GM19452 (cell line): ENCODE data around the gene SUPT3H.

ENCODE experiments used
- ATAC-seq: cut with Tn5 transposase; IDR thresholded peaks from one replicate; pipeline ENCODE4 v1.9.1; 2021; ENCODE audit not compliant: unreplicated experiment

The SUPT3H gene

DNA sequence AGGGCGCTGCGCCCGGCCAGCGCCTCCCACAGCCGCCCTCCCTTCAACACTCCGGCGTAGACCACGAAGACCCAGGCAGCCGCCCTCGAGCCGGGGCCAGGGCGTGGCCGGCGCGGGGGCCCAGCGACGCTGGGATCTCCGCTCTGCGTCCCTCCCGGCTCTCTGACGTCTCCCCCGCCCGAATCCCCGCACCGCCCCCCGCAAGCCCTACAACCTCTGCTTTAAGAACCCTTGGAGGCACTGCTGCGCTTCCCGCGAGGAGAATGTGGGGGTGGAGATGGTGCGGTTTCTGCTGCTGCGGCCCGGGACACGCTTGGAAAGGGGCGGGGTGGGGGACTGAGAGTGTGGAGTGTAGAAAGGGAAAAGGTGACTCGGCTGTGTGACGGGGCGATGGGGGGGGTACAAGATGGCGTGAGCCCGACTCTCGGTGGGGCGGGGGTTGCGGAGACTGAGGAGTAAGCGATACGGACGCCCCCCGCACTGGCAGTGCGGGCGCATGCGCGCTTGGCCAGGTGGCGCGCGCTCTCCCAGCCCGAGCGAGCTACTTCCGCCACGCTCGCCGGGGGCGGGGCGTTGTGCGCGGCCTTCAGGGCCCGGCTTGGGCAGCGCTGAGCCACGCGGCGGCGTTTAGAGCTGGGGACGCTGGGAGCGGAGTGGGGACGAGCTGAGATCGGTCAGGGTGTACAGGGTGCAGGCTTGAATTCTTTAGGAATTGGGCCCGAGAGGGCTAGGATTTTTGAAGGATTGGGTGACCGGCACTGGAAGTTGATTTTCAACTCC, at the start of gene SUPT3H:
Gene SUPT3H (minus strand): TSS at position 381 of the 780 bp plus-strand sequence.
- ATAC-seq, result peak; percentile 95

DNA sequence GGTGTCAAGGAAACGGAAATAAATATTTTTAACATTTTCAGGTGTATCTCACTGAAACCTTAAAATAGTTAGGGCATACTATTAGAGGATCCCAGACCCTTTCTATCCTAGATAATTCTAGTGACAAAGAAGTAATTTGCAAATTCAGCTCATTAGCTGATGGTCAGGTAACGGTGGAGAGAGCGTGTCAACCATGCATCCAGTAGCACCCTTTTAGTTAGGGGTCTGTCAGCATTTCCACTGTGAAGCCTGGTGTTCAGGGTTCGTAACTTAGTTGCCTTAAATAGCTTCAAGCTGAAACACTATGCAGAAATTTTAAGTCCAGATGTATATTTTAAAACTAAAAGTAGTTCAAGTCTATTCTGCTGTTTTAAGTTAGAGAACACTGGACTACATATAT, 48.5 kb upstream of the SUPT3H start:
- ATAC-seq, result no peak

DNA sequence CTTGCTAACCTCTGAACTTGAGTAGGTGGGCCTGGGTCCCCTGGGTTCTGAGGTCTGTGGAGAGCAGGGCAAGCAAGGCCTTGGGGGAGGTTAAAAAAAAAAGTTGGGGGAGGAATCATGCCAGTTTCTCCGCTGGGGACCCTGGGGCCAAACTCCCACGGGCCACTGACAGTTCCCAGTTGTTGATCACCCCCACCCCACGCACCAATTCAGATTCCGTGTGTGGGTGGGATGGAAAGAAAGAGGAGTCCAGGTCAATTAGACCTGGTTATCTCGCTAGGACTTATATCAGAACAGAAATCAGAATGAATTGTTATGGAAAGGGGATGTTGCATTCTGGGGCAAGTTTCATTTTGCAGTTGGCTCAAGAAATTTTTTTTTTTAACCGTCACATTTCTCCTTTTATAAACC, 46.7 kb upstream of the SUPT3H start:
- ATAC-seq, result no peak

DNA sequence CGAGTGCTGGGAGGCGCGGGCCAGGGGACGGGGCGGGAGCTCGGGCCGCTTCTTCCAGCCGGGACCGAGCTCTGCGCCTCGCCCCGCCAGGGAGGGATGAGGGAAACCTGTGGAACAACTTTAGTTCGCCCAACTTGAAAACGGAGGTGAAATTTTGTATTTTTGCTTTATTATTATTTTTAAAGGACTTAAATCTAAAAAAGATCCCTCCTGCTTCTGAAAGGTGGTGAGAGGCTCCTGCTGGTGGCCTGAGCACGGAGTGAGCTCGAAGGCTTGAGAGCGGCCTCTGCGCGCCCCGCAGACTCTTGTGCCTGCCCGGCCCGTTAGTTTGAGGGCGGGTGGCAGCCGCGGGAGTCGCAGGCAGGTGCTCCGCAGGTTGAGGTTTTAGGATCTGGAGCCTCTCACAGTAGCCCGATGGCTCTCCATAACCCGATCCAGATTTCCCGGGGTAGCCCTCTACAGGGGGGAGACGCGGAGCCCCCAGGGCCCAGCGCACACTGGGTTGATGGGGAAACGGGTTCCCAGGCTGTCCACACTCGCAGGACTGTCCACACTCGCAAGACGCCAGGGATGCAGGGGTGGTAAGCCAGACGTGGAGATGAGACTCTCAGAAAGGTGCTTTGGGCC, 46.2 kb upstream of the SUPT3H start:
- no peak for ATAC-seq

DNA sequence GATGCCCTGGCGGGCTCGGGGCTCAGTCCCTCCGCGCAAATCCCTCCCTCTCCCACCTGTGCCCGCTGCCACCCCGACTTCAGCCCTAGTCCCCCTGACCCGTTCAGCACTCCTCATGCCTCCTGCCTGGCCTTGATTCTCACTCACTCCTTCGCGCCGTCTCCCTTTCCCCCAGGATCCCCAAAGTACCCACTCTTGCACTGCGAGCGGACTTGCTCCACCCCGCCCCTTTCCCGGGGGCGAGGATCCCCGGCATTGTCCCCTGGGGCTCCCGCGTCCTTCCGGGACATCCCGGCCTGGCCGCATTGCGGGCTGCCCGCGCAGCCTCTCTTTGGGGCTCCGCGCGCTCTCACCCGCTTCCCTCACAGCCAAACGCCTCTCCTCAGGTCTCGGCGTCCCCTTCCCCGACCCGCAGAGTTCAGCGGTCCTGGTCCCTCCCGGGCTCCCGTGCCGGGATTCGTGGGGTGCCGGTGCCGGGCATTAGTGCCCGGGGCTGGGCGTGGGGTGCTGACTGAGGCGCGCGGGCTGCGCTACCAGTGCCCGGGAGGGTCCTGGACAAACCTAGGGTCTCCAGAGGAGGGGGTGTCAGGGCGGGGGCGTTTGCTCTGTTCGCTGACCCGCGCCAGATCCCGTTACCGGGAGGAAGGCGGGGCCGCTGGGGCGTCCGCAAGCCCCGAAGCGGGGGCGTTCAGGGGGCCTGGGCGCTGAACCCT, 45.5 kb upstream of the SUPT3H start:
- no peak for ATAC-seq

DNA sequence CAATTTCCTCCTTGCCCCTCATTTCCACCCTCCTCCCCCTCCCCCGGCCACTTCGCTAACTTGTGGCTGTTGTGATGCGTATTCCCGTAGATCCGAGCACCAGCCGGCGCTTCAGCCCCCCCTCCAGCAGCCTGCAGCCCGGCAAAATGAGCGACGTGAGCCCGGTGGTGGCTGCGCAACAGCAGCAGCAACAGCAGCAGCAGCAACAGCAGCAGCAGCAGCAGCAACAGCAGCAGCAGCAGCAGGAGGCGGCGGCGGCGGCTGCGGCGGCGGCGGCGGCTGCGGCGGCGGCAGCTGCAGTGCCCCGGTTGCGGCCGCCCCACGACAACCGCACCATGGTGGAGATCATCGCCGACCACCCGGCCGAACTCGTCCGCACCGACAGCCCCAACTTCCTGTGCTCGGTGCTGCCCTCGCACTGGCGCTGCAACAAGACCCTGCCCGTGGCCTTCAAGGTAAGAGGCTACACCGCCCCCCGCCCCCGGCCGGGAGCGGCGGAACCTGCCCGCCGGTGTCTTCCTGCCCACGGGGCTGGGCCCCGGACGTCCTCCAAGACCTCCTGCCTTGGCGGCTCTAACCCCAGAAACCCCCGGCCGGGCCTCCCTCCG, 44.9 kb upstream of the SUPT3H start:
- no peak for ATAC-seq

DNA sequence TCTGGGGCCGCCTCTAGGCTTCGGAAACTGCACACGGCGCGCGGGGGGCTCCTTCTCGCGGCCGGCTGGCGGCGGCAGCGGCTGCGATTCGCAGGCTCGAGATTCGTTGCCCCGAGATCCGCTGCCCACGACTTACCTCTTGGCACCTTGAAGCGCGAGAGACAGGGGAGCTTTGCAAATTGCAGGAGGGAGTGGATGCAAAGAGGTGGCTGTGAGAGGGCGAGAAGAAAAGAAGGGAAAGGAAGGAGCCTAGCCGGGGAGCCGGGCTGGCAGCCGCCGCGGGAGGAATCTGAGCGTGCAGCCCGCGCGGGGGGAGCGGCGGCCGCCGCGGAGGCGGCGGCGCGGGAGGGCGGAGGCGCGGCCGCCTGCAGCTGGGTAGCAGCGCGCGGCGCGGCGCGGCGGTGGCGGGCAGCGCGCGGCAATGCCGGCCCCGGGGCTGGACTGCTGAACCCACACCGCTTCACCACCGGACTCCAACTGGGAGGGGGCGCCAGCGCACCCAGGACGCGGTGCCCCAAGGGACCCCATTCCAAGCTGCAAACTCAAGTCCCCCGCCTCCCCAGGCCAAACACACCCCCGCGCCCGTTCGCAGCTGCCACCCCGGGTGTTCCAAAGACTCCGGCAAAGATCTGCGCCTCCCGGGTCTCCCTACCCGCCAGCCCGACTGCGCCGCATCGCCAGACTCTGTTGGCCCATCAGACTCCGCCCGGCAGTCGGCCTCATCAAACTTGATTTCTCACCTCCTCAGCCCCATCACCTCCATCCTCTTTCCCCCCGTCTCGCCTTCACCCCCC, 44.2 kb upstream of the SUPT3H start:
- no peak for ATAC-seq

DNA sequence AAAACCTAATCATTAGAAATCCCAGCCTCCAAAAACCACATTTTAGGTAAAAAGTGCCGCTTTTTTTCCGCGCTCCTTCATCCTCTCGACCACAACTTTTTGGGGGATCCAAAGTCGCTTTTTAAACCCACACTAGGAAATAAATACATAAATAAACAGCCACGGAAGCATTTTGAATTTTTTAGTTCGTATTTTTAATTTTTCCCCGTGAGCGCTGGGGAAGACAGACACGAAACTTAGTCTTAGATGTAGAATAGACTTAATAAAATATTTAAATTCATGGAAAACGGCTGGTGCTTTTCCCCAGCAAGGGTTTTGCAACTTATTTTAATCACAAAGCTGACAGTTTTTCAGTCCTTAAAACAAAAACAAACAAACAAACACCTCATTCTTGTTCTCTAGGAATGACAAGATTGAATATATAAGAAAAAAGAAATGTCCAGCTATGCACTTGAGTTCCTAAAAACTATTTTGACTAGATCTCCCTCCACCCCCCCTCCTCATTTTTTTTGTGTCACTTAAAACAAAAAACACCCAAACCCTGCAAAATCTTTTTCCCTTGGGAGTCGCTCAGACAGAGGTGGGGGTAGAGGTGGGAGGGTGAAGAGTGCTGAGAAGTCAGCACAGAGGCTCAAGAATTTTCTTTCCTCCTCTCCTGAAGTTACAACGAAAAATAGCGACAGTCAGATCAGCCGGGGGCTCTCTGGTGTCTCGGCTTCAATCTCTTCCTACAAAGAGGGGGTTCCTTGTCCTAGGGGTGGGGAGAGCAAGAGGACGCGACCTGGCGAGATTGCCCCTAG, 43.4 kb upstream of the SUPT3H start:
- ATAC-seq, result no peak

DNA sequence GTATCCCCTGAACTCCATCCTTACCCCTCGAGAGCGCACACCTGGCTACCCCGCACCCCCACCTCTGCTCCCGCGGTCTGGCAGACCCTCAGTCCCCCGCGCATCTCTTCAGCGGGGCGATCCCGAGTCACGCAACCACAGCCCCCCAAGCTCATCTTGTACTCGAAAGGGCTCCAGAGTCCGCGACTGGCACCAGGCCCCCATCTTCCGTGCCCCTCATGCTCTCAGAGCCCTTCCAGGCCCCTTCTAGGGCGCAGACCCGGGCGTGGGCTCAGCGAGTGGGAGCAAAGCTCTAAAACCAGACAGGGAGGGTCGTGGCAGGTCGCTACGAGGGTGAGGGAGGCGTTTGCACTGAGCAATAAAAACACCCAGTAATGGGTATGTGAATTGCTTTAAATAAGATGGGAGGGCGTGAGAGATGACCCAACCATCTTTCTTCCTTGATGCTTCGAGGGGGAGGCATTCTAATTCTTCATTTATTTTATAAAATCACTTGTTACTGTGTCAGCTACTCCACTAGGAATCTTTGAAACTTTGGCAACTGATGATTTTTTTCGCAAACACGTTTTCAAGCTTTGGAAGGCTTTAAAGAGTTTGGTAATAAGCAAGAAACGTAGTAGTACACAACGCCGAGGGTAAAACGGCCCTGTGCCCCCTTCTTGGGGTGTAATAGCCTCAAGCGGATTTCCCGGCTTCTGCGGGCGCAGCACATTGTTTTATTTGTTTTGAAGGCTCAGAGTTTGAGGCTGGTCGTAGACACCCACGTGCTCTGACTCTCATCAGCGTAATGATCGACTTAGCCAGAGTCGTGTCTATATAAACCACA, 42.6 kb upstream of the SUPT3H start:
- no peak for ATAC-seq

DNA sequence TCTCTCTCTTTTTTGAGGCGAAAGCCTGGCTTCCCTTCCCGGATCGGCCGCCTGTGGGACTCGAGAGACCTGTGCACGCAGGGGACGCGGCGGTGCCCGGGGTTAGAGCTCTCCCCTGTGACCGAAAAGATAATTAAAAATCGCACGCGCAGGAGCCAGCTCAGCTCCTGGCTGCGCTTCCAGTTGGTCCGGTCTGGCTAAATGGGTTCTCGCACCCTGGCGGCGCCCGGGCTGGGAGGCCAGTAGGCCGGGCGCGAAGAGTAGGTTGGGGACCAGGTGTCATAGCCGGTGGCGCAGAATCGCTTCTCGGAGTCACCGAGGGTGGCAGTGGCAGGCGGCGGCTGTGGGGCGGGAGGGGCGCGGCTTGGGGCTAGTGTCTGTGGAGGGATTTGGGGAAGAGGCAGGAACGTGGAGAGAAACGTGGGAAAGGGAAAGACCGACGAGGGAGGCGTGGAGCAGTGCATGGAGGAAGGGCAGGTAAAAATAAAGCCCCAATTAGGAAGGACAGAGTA, 41.9 kb upstream of the SUPT3H start:
- no peak for ATAC-seq

DNA sequence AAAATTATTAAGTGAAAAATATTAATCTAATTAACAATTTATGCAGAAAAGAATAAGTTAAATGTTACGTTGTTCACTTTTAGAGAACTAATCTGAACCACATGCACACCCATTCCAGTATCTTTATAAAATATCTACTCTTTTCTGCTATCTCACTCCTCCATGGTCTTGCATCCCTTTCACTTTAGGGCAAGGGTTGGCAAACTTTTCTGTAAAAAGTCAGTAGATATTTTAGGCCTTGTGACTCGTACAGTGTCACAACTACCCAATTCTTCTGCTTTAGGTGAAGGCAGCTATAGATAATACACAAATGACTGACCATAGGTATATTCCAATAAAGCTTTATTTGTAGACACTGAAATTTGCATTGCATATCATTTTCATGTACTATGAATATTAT, 39.7 kb upstream of the SUPT3H start:
- ATAC-seq, result no peak

DNA sequence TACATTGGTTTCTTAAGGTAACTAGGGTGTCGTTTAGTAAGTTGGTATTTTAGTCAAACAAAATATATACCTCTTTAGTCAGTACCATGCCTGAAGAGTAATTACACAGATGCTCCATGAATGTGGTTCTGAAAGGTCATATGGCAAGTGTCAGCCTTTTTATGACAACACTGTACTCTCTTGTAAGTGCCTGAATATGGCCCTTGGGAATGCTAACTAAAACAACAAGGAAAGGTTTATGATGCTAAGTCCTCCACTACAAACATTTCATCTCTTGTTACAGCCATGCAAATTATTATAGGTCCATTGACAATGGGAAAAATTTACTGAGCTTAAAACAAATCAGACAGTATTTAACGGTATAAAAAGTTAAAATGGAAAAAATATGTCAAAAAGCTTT, 39.0 kb upstream of the SUPT3H start:
- ATAC-seq, result no peak

DNA sequence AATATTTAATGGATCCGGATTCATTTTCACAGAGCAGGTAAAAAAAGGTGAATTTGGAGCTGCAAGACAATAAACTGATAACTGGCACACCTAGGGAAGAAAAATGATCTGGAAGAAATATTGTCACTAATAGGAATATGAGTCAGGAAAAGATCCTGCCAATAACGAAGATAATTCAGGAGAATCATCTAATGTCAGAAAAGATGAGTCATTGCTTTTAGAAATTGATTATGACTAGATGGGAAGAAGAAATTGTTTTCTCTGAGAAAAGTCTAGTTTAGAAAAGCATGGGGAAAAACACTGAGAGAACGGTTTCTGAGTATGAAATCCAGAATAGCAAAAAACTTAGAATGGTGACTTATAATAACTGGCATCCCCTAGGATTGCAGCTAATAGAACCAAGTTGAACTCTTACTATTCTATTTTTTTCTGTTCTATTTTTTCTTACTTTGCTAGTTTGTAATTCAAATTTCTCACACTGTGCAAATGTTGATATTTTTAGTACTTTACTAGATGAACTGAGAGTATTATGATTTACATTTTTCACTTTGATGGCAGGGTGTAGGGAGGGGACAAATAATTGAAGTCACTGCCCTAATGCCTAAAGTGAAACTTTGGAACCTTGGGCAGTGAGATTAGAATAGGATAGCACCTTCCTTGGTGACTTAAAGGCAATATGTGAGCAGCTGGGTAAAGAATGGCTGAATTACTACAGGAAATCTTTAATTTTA, 38.2 kb upstream of the SUPT3H start:
- ATAC-seq, result no peak

DNA sequence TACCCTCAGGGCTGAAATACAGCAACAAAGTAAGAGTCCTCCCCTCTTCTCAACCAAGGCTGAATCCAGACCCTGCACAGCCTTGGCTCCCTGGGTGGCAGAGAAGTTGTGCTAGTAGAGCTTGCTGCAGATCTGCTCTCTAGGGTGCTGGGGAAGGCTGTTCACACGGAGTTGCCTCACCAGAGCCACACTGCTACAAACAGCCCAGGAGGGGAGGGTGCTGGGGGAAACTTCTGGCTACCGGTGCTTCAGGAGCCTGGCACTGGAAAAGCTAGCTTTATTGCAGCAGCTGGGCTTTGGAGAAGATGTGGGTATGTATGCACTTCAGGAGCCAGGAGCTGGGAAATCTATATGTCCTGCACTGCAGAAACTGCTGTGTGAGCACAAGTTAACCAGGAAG, 37.6 kb upstream of the SUPT3H start:
- no peak for ATAC-seq

DNA sequence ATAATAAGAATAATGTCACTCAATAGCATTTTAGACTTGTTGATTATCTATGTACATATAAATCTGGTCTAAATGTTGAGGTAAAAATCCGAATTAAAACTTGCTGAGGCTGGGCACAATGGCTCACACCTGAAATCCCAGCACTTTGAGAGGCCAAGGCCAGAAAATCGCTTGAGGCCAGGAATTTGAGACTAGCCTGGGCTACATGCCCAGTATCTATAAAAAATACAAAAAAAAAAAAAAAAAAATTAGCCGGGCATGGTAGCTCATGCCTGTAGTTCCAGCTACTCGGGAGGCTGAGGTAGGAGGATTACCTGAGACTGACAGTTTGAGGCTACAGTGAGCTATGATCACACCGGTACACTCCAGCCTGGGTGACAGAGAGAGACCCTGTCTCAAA, 34.2 kb upstream of the SUPT3H start:
- no peak for ATAC-seq

DNA sequence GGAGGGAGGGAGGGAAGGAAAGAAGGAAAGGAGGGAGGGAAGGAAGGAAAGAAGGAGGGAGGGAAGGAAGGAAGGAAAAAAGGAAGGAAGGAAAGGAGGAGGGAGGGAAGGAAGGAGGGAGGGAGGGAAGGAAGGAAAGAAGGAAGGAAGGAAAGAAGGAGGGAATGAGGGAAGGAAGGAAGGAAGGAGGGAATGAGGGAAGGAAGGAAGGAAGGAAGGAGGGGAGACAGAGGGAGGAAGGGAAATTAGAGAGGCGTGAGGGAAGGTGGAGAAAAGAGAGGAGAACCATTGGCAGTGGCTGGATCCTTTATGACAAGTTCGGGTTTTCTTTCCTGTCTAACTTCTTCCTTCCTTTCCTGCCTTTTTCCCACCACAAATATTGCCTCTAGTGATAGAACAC, 22.3 kb upstream of the SUPT3H start:
- no peak for ATAC-seq

DNA sequence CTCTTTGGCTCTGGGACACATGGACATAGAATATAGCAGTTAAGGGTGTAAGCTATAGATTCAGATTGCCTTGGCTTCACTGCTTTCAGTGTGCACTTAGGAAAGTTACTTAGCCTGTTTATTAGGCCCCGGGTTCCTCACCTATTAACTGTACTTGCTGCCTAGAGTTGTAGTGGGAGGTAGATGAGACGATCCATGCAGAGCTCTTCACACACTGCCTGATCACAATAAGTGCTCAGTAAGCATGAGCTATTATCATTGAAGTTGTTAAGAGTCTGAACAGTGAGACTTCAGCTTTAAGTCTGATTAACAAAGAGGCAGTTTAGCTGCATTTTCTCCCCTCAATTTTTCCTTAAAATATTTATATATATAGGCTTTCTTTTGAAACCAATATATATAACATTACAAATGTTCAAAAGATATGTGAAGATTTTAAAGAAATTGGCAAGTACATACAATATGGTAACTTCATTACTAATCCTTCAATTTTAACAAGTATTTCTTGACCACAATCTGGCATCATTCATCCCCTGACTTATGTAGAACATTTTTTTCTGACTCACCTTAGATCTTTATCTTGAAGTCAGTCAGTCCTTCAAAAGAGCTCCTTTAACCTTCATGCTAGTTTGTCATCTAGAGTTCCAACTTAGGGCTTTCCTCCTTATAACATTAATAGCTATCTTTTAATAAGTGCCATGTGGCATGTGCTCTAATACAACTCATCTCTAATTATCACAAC, 20.5 kb upstream of the SUPT3H start:
- no peak for ATAC-seq
